NOMO-1 treated with dmso at 0.1 percent for 144 hours (cell line): Measurements from ENCODE around the gene CHRM4.

ENCODE experiments used
- DNase-seq: peaks from one replicate; lab custom pipeline; 2025; ENCODE audit not compliant: unreplicated experiment; lab: John Stamatoyannopoulos, UW

CHRM4 gene

DNA sequence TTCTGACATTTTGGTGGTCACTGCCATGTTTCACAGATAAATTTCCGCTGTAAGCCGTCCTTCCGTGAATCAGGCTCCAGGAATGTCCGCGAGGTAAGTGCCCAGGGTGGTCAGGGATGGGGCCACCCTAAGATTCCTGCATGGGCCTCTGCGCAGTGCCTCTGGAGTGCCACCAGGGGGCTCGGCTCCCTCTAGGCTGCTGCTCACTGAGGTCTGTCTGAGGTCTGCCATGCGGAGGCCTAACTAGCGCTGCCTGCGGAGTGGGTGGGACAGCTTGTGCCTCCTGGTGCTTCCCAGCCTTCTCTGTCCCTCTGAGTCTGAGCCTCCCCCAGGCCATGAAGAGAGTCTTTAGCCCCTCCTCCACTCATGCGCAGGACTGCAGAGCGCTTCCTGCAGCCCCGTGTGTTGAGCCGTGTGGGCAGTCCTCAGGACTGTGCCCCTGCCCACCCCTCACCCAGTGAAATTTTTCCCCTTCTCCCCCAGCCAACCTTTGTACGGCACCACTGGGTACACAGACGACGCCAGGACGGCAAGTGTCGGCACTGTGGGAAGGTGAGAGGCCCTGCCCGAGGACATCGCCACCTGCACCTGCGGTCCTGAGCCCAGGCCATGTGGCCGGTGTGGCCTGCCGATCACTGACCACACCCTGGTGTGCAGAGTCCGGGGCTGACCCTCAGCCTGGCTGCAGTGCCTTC lies 22.0 kb downstream of the CHRM4 start:
- DNase-seq, result no peak

DNA sequence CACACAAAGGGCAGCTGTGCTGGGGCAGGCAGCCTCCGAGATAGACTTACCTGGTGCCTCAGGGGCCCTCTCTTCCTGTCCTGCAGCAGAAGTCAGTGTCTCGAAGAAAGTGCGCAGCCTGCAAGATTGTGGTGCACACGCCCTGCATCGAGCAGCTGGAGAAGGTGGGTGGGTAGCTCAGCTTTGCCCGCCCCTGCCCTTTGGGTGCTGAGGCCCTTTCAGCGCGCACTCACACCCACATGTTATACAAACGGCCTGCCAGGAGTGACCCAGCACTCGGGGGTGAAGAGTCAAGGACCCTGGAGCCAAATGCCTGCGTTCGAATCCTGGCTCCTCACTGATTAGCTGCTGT lies 23.7 kb downstream of the CHRM4 start:
- DNase-seq, result no peak

DNA sequence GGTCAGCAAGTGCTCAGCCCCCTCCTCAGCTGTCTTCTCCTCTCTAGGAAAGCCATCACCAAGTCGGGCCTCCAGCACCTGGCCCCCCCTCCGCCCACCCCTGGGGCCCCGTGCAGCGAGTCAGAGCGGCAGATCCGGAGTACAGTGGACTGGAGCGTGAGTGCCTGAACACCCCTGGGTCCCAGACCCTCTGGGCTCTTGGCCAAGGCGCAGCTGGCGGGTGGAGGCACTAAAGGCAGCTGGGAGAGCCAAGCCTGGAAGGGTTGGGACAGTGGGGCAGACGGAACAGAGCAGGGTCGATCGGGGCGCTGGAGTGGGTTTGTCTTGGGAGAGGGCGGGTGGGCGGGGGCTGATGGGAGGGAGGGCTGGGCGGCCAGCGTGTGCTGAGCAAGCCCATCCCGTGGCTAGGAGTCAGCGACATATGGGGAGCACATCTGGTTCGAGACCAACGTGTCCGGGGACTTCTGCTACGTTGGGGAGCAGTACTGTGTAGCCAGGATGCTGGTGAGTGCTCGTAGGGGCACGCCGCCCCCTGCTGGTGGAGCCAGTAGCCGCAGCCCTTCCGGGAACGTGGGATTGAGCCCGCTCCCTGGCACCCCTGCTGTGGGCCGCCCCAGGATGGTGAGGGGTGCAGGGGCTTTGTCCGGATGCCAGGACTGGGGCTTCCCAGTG lies 24.2 kb downstream of the CHRM4 start:
- no peak for DNase-seq

DNA sequence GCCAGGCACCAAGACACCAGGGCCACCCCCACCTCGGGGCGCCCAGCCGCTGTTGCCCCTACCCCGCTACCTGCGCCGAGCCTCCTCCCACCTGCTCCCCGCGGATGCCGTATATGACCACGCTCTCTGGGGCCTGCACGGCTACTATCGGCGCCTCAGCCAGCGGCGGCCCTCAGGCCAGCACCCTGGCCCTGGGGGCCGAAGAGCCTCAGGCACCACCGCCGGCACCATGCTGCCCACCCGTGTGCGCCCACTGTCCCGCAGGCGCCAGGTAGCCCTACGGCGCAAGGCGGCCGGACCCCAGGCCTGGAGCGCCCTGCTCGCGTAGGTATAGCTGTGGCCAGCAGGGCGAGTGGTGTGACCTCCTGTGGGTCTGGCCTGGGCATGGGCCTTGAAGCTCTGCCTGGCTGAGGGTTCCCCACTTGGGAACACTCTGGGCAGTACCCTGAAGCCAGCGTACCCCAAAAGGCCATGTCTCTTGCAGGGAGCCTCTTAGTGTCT lies 24.9 kb downstream of the CHRM4 start:
- DNase-seq, result no peak

DNA sequence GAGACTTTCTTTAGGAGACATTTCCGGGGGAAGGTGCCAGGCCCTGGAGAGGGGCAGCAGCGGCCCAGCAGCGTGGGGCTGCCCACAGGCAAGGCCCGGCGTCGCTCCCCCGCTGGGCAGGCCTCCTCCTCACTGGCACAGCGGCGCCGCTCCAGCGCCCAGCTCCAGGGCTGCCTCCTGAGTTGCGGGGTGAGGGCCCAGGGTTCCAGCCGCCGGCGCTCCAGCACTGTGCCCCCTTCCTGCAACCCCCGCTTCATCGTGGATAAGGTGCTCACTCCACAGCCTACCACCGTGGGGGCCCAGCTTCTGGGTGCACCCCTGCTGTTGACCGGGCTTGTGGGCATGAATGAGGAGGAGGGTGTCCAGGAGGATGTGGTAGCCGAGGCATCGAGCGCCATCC lies 25.3 kb downstream of the CHRM4 start:
- no peak for DNase-seq

DNA sequence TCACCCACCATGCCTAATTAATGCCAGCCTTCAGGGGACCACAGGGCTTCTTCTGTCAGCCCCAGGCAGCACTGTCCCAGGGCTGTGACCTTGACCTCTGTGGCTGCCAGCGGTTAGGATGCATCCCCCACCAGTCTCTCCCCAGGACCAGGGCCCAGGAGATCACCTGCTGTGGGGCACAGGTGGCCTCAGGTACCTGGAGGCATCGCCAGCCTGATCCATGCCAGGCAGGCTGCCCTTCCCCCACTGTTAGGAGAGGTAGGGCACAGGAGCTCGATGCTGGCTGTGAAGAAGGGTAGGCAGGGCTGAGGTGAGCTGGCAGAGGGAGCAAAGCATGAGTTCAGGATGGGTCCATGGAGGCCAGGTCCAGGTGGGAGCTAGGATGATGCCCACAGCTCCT lies 26.8 kb downstream of the CHRM4 start:
- DNase-seq, result no peak

DNA sequence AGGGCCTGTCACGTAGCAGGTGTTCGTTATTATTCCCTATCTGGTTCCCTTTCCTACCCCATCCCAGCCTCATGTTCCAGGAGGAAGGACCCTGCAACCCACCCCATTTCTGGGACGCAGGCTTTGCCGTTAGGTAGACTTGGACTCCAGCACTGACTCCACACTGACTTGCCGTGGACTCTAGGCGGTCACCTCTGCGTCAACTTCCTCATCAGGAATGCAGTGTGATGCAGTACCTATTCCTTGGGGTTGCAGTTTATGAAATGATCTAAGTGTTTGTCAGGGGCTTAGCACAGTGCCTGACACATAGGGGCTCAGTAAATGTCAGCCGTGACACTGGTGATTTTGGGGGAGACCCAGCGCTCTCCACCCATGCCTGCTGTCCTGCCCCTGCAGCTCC lies 27.5 kb downstream of the CHRM4 start:
- DNase-seq, result no peak

DNA sequence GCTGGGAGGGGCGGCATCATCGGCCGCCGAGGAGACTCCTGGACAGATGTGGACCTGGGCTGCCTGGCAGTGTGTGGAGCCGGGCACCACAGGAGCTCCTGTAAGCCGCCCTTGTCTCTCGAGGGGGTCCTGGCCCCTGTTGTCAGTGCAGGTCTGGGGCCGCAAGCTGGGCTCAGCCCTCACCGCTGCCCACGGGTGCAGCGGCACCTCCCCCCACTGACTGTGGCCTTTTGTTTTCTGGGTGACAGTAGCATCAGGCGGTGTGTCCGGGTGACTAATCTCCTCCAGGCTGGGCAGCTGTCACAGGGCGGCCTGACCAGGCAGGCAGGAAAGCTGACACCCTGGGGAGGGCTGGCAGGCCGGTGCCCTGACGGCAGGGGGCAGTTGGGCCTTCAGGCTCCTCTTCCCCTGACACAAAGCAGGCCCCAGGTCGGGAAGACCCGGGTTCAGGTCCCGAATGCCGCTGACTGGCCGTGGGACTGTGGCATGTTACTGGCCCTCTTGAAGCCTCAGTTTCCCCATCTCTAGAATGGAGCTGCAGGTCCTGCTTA lies 28.0 kb downstream of the CHRM4 start:
- no peak for DNase-seq

DNA sequence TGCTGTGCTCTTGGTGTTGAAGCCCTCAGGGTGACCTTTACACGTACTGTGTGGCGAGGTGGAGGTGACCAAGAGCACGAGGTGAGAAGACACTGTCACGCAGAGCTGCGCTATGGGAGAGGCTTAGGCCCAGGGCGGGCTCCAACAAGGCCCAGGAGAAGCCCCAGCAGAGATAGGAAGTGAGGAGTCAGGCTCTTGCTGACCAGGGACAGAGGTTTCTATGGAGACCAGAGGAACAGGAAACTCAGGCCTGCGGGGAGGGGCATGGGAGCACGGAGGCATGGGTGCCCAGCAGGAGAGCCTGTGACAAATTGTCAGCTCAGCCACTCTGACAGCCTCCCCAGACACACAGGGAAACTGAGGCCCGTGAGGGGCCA lies 28.6 kb downstream of the CHRM4 start:
- DNase-seq, result peak; percentile 67

DNA sequence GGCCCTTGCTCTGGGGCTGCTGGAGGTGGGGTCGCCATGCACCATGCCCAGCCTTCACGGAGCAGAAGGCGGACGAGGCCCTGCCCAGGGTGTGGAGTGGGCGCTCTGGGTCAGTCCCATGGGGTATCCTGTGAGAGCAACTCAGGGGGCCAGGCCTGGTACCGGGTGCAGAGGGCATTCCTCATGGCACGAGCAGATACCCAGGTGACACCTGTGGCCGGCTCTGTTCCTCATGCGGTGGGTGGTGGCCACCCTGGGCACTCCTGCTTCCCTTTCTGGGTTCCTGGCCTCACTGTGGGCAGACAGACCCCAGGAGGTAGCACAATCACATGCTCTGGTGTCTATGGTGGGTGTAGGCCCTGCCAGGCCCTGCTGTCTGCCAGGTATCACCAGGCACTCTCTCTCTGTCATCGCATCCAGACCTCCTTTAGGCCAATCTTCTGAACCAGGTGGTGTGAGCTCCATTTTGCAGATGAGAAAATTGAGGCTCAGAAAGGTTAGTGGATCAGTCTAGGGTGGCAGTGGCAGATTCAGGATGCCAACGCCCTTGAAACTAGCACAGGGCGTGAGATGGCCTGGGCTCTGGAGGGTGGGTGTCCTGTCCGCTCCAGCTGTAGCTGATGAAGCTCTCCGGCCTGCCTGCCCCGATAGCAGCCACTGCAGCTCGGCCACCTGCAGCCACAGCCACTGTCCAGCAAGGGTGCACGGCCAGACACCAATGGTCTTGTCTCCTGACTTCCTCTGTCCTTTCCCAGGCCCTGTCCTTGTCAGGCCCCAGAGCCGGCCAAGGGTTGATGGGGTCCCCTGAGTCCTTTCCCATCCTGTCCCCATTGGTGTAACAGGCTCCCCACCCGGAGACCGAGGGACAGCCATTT lies 29.2 kb downstream of the CHRM4 start:
- no peak for DNase-seq

DNA sequence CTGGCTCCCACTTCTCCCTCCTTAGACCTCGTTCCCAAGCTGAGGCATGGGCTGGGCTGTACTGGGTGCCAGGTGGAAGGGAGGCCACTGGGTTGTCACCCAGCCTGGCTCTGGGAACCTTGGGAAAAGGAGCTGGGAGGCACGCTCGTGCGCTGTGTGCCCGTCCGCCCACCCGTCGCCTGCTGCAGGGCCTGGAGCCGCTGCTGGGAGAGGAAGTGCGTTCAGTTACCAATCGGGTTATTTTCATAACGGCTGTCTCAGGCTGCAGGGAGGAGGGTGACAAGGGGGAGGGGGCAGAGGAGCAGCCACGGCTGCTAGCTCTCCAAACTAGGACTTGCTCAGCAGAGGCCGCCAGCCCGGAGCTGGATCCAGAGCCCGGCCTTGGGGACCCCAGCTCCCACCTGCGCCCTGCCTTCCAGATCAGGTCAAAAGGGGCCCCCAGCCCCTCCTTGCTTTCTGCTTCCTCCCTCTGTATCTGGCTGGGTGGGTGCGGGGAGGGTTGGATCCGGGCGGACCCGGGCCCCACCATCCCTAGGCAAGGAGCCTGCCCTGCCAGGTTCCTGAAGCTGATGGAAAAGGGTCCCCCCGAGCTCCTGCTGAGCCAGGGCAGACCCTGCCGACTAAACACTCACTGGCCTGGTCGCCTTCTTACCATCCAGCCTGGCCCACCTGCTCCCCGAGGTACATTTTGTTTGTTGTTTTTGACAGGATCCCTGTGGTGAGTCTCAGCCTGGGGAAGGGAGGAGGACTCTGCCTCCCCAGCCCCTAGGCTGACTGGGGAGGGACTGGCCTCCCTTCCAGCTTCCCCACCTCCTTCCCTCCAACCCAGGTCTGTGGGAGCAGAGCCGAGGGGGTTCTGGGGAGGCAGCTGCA lies 30.1 kb downstream of the CHRM4 start:
- DNase-seq, result peak; percentile 88

DNA sequence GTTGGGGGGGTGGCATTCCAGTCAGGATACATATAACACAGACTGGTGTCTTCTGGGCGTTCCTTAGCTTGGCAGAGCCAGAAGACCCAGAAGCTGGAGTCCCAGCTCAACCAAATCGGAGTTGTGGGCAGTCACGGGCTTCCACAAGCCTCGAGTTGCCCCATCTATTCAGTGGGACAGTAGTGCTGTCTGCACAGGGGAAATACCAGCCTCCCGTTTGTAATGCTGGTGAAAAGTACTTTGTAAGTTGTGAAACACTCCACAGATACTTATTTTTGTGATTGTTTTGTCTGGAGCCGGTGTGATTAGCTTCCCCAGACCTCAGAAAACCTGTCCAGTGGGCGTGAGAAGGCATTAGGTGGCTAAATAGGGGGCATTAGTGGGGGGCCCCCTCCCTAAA lies 30.7 kb downstream of the CHRM4 start:
- no peak for DNase-seq

DNA sequence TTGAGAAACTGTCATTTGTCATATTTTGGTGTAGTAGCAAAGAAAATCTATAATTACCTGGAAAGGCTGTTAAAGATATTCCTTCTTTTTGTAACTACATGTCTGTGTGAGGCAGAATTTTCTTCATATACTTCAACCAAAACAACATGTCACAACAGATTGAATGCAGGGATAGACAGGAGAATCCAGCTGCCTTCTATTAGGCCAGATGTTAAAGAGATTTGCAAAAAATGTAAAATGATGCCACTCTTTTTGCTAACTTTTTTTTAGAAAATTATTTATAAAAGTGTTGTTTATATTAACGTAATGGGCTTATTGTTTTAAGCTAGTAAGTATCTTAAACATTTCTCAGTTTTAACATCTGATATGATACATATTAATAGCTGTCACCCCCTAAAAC lies 31.6 kb downstream of the CHRM4 start:
- no peak for DNase-seq

DNA sequence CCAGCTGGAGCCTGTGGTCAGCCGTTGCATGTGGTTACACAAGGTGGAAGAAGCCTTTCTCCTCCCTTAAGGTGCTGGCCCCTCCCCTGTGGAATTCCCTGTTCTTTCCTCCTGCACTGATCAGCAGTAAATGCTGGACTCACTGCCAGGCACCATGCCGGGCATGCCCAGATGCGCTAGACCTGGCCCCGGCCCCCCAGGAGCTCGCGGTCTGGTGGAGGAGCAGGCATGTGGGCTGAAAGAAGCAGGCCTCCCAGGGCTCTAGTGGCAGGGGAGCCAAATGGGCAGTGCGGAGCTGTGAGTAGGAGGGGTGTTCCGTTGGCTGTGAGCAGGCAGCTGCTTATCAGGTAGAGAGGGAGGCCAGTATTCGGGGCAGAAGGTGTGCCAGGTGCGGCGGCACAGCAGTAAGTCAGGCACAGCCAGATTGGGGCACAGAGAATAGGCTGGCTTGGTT lies 34.1 kb downstream of the CHRM4 start:
- DNase-seq, result no peak

DNA sequence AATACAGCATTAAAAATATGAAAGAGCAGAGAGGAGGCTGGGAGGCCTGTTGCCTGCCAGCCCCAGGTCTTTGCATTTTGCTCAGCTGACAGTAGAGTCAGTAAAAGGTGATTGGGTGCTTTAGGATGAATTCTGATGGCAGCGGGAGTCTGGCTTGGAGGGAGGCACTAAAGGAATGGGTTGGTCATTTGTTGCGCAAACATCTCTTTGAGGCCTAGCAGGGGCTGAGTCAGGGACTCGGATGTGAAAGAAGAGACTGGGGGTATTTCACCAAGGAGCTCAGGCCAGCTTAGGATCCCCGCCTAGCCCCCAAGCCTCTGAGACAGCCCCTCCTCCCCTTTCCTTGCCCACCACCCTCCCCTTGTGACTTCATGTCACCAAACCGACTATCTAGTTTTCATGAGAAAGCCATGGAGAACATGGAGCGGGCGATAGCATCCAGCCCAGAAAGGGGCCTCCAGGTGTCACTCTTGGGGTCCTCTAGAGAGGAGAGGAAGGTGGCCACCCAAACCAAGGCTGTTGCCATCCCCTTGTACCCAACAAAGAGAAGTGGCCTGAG lies 34.6 kb downstream of the CHRM4 start:
- peak; percentile 61 for DNase-seq

DNA sequence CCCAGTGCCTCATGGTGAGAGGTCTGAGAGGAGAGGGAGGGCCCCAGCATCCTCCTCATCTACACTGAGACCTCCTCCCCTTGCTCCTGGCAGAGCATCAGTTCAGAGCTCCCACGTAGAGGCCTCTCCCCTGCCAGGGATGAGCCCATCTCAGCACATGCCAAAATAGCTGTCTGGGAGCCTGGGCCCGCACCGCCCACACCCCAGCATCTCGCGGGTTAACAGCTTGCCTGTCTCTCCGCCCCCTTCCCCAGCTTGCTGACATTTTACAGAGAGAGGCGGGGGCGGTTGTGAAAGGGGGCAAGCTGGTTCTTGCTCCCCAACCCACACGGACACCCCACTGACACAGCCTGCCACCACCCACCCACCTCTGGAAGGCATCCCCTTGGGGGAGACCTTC lies 37.9 kb downstream of the CHRM4 start:
- no peak for DNase-seq

DNA sequence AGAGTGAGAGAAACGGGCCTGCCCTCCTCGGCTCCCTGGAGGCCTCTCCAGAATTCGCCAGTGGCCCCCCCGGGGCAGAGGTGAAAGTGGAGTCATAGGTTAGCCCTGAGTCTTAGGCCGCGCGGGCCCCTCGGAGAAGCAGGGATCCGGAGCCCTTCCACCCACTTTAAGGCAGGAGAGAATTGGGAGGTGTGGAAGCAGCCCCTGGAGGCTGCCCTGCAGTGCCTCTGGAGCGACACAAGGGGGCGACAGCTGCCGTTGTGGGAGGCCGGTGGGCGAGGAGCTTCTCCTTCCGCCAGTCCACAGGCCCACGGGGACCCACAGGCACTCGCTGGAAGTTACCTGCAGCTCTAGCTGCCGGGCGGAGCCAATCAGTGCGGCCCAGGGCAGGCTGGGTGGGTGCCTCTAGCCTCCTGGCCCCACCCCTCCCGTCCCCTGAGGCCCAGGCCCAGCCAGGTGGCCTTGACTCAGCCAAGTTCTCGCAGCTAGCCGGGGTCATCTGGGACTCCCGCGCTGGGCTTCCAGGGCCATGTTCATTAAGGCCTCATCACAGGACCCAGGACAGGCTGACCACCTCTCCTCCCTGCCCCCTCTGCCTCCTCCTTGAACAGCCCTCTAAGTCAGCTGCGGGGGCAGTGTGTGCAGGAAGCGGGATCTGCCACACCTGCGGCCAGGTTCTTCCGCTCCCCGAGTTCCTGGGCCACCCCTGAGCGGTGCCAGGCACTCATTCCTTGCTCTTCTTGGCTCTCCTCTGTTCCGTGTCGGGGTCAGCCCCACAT lies 39.3 kb downstream of the CHRM4 start:
- no peak for DNase-seq

DNA sequence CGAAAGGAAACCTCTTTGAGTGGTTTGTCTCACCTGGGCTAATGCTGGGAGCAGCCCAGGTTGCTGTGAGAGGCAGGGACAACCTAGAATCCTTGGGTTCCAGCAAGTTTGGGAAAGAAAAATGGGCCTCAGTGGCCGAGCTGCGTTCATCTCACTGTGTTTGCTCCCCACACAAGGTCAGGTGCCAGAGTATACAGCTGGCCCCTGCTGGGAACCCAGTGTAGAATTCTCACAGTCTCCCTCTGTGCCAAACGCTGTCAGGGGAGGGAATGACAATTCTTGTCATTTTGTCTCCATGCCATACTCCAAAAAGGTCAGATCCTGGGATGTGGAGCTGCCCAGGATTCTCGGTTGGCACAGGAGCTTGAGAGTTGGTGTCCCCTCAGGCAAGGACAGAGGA lies 40.0 kb downstream of the CHRM4 start:
- DNase-seq, result no peak

DNA sequence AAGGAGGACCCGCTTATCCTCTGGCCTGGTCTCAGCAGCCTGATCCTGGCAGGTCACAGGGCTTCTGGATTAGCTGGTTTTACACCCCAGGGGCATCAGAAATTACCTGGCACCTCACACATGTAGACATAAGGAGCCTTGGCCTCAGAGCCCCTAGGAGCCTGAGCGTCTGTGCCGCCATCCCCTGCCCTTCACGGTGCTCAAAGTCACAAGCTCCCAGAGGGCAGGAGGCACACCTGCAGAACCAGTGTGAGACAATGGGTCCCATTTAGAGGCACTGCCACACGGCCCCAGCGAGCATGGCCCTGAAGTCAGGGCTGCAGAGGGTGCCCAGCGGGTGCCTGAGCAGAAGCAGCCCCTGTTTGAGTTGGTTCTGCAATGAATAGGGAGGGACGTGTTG lies 40.4 kb downstream of the CHRM4 start:
- DNase-seq, result no peak

DNA sequence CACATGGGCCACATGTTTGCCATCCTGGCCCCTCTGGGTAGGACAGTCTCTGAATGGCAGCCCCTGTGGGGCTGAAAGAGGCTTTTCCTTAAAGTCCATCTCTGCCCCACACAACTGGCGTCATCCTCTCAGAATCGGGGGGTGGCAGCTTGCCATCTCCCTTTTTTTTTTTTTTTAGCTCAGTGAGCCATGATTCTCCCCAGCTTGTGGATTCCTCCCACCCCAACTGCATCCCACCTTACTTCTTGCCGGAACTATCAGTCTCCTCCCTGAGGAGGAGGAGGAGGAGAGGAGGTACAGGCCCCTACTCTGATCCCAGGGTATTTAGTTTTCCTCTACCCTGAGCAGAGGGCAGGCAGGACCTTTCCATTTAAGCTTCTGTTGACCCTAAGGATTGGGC lies 40.9 kb downstream of the CHRM4 start:
- no peak for DNase-seq
